GM23248 (cell line): ENCODE results near the gene ZSCAN25.

Experiments used
- EZH2 ChIP-seq: fragments of 200-600 bp; sonication (generic); IDR thresholded peaks from 2 replicates; pipeline ENCODE4 v1.6.1; 2018; ENCODE audit warnings: antibody characterized with exemption, mild to moderate bottlenecking; ENCODE audit not compliant: insufficient read depth, poor library complexity, severe bottlenecking
- EZH2phosphoT487 ChIP-seq: fragments of 200-600 bp; sonication (generic); IDR thresholded peaks from 2 replicates; pipeline ENCODE4 v1.6.1; 2018; ENCODE audit warnings: antibody characterized with exemption, moderate library complexity, mild to moderate bottlenecking, low read depth; ENCODE audit not compliant: insufficient read depth

DNA sequence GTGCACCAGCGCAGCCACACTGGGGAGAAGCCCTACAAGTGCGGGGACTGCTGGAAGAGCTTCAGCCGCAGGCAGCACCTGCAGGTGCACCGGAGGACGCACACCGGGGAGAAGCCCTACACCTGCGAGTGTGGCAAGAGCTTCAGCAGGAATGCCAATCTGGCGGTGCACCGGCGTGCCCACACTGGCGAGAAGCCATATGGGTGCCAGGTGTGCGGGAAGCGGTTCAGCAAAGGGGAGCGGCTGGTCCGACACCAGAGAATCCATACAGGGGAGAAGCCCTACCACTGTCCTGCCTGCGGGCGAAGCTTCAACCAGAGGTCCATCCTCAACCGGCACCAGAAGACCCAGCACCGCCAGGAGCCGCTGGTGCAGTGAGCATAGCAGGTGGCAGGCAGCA, 12.9 kb downstream of the ZSCAN25 start:
- TF ChIP-seq EZH2 = no peak
- no peak for TF ChIP-seq EZH2phosphoT487
